Activated CD4-positive, alpha-beta T cell treated with anti-CD3 and anti-CD28 coated beads, Interleukin-2, amount 10 ng/mL, durations not matched to agents 24 days and 14 days (primary cell): ENCODE measurements around the gene AR. TPM values are rescaled to one million over a fixed set of nuclear protein-coding genes. Genes with fewer than 3 reads are reported as not detected.

ENCODE experiments used
- DNase-seq: peaks from one replicate; pipeline ENCODE4 v3.0.0; 2022
- H3K27ac Mint-ChIP-seq: one replicate; pipeline ENCODE4 v1.8.0; 2022; ENCODE audit warnings: mild to moderate bottlenecking, mixed read lengths
- H3K27me3 Mint-ChIP-seq: one replicate; pipeline ENCODE4 v1.8.0; 2022; ENCODE audit warnings: mixed read lengths
- H3K36me3 Mint-ChIP-seq: one replicate; pipeline ENCODE4 v1.8.0; 2022; ENCODE audit warnings: low read depth, mild to moderate bottlenecking, mixed read lengths
- H3K4me1 Mint-ChIP-seq: one replicate; pipeline ENCODE4 v1.8.0; 2021; ENCODE audit warnings: mixed read lengths
- H3K4me3 Mint-ChIP-seq: one replicate; pipeline ENCODE4 v1.8.0; 2022; ENCODE audit warnings: mild to moderate bottlenecking, moderate library complexity, mixed read lengths
- H3K9me3 Mint-ChIP-seq: one replicate; pipeline ENCODE4 v1.8.0; 2021; ENCODE audit warnings: mixed read lengths
- intact Hi-C: fragments of 100-400 bp; cut with micrococcal nuclease; formaldehyde crosslinking; loops from one replicate; pipeline ENCODE4 v1.15.1; 2023
- total RNA-seq: library from RNA; stranded (reverse); gene quantifications from 2 replicates; pipeline ENCODE4 v1.2.3, GENCODE V29; 2022

AR gene
- total RNA-seq, 1 donor from 2014 or later = not detected

- DNase-seq = no peak
Measured at GRCh38 chrX:67700602-67701001, 156.8 kb downstream of the AR start.

DNA sequence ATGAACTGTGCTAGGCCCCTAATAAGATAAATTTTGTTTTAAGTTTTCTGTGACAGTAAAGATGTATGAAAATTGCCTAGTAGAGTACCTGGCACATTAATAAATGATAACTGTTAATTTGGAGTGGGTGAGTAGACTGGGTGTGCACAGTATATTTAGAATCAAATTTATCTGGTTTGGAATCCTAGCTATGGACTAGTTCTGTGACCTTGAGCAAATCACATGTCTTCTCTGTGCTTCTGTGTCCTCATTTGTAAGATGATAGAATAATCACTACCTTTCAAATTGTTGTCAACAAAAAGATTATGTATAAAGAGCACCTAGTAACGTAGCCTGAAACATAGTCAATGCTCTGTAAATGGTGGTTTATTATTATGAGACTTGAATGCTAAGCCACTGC is 170.2 kb downstream of the AR start:
- no peak overlapping the region for H3K27ac Mint-ChIP-seq
- H3K36me3 Mint-ChIP-seq = no peaks in the 10 kb centered on the region
- intact Hi-C loops = no loop called here
- H3K9me3 Mint-ChIP-seq = no peaks in the 10 kb centered on the region
- DNase-seq = no peak
- no peaks in the 10 kb centered on the region for H3K27me3 Mint-ChIP-seq
- H3K4me1 Mint-ChIP-seq = no peaks in the 10 kb centered on the region
- H3K4me3 Mint-ChIP-seq = no peak overlapping the region

More at GRCh38 chrX:67700602-67701001, 156.8 kb downstream of the AR start:
- no peak overlapping the region for H3K4me3 Mint-ChIP-seq
- no peaks in the 10 kb centered on the region for H3K4me1 Mint-ChIP-seq
- no peaks in the 10 kb centered on the region for H3K9me3 Mint-ChIP-seq
- H3K27ac Mint-ChIP-seq = no peak overlapping the region
- intact Hi-C loops = no loop called here
- no peaks in the 10 kb centered on the region for H3K36me3 Mint-ChIP-seq
- H3K27me3 Mint-ChIP-seq = no peaks in the 10 kb centered on the region

DNA sequence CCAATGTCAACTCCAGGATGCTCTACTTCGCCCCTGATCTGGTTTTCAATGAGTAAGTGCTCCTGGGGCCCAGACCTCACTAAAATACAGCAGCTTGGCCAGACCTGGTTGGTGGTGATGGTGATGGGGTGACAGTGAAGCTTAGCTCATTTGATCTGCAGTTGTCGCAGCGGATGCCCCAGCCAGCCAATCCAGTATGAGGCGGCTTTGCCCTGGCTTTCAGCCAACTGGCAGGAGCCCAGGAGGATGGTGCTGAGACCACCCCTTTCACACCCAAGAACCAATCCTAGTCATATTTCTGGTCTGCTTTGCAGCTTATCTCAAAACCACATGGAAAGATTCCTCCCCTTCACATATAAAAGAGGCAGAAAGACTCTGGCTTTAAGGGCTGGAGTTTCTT is 173.8 kb downstream of the AR start:
- Mint-ChIP-seq H3K4me1 (no peaks in the 10 kb centered on the region), H3K36me3 (no peaks in the 10 kb centered on the region), H3K27ac (no peak overlapping the region), H3K4me3 (no peak overlapping the region), H3K27me3 (no peaks in the 10 kb centered on the region), H3K9me3 (no peaks in the 10 kb centered on the region)
- intact Hi-C loops = no loop called here
- DNase-seq = no peak

- intact Hi-C loops = no loop called here
- DNase-seq = no peak
- no peaks in the 10 kb centered on the region for H3K4me1 Mint-ChIP-seq
- H3K4me3 Mint-ChIP-seq = no peak overlapping the region
- no peaks in the 10 kb centered on the region for H3K9me3 Mint-ChIP-seq
- H3K27me3 Mint-ChIP-seq = no peaks in the 10 kb centered on the region
- H3K36me3 Mint-ChIP-seq = no peaks in the 10 kb centered on the region
- H3K27ac Mint-ChIP-seq = no peak overlapping the region
Measured at GRCh38 chrX:67718926-67719325, 175.1 kb downstream of the AR start.

- H3K27me3 Mint-ChIP-seq = no peaks in the 10 kb centered on the region
- intact Hi-C loops = no loop called here
- H3K27ac Mint-ChIP-seq = no peak overlapping the region
- no peak for DNase-seq
- H3K36me3 Mint-ChIP-seq = no peaks in the 10 kb centered on the region
- no peaks in the 10 kb centered on the region for H3K4me1 Mint-ChIP-seq
- no peaks in the 10 kb centered on the region for H3K9me3 Mint-ChIP-seq
- no peak overlapping the region for H3K4me3 Mint-ChIP-seq
Measured at GRCh38 chrX:67720344-67720743, 176.5 kb downstream of the AR start.

DNA sequence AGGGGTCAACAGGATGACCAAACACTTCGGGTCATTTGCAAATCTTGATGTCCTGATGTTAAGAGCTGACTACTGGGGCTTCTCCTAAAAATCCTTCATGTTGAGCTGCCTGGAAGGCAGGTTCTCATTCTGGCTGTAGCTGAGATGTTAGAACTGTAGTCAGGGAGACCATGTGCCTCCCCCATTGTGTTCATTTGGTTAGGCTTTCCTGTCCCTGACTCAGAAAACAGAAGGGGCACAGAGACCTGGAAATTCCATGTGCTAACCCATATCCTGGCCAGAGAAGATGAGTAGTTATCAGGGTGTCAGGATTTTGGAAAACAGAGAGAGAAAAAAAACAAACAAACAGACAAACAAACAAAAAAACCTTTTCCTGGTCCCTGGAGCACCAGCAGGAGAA is 177.5 kb downstream of the AR start:
- intact Hi-C loops = no loop called here
- no peak overlapping the region for H3K4me3 Mint-ChIP-seq
- no peaks in the 10 kb centered on the region for H3K4me1 Mint-ChIP-seq
- no peak overlapping the region for H3K27ac Mint-ChIP-seq
- H3K9me3 Mint-ChIP-seq = no peaks in the 10 kb centered on the region
- no peaks in the 10 kb centered on the region for H3K36me3 Mint-ChIP-seq
- no peak for DNase-seq
- no peaks in the 10 kb centered on the region for H3K27me3 Mint-ChIP-seq

DNA sequence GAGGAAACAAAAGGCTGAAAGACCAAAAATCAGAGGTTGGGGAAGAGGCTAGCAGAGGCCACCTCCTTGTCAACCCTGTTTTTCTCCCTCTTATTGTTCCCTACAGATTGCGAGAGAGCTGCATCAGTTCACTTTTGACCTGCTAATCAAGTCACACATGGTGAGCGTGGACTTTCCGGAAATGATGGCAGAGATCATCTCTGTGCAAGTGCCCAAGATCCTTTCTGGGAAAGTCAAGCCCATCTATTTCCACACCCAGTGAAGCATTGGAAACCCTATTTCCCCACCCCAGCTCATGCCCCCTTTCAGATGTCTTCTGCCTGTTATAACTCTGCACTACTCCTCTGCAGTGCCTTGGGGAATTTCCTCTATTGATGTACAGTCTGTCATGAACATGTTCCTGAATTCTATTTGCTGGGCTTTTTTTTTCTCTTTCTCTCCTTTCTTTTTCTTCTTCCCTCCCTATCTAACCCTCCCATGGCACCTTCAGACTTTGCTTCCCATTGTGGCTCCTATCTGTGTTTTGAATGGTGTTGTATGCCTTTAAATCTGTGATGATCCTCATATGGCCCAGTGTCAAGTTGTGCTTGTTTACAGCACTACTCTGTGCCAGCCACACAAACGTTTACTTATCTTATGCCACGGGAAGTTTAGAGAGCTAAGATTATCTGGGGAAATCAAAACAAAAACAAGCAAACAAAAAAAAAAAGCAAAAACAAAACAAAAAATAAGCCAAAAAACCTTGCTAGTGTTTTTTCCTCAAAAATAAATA is 179.9 kb downstream of the AR start:
- intact Hi-C loops = no loop called here
- Mint-ChIP-seq H3K27ac (no peak overlapping the region), H3K36me3 (no peaks in the 10 kb centered on the region), H3K4me1 (no peaks in the 10 kb centered on the region), H3K4me3 (no peak overlapping the region), H3K27me3 (no peaks in the 10 kb centered on the region), H3K9me3 (no peaks in the 10 kb centered on the region)
- DNase-seq = no peak

- no peaks in the 10 kb centered on the region for H3K36me3 Mint-ChIP-seq
- no peak overlapping the region for H3K27ac Mint-ChIP-seq
- intact Hi-C loops = no loop called here
- H3K27me3 Mint-ChIP-seq = no peaks in the 10 kb centered on the region
- H3K4me3 Mint-ChIP-seq = no peak overlapping the region
- no peaks in the 10 kb centered on the region for H3K4me1 Mint-ChIP-seq
- no peak for DNase-seq
- H3K9me3 Mint-ChIP-seq = no peaks in the 10 kb centered on the region
Measured at GRCh38 chrX:67724359-67725110, 180.7 kb downstream of the AR start.

DNA sequence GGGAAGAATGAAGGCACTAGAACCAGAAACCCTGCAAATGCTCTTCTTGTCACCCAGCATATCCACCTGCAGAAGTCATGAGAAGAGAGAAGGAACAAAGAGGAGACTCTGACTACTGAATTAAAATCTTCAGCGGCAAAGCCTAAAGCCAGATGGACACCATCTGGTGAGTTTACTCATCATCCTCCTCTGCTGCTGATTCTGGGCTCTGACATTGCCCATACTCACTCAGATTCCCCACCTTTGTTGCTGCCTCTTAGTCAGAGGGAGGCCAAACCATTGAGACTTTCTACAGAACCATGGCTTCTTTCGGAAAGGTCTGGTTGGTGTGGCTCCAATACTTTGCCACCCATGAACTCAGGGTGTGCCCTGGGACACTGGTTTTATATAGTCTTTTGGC is 181.7 kb downstream of the AR start:
- no peaks in the 10 kb centered on the region for H3K27me3 Mint-ChIP-seq
- no peaks in the 10 kb centered on the region for H3K9me3 Mint-ChIP-seq
- intact Hi-C loops = no loop called here
- no peak for DNase-seq
- H3K4me1 Mint-ChIP-seq = no peaks in the 10 kb centered on the region
- H3K4me3 Mint-ChIP-seq = no peak overlapping the region
- no peak overlapping the region for H3K27ac Mint-ChIP-seq
- H3K36me3 Mint-ChIP-seq = no peaks in the 10 kb centered on the region

DNA sequence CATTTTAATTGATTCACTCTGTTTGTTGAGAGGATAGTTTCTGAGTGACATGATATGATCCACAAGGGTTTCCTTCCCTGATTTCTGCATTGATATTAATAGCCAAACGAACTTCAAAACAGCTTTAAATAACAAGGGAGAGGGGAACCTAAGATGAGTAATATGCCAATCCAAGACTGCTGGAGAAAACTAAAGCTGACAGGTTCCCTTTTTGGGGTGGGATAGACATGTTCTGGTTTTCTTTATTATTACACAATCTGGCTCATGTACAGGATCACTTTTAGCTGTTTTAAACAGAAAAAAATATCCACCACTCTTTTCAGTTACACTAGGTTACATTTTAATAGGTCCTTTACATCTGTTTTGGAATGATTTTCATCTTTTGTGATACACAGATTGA is 182.2 kb downstream of the AR start:
- H3K9me3 Mint-ChIP-seq = no peaks in the 10 kb centered on the region
- no peaks in the 10 kb centered on the region for H3K27me3 Mint-ChIP-seq
- no peak overlapping the region for H3K27ac Mint-ChIP-seq
- no peak for DNase-seq
- H3K36me3 Mint-ChIP-seq = no peaks in the 10 kb centered on the region
- intact Hi-C loops = no loop called here
- no peaks in the 10 kb centered on the region for H3K4me1 Mint-ChIP-seq
- no peak overlapping the region for H3K4me3 Mint-ChIP-seq

- Mint-ChIP-seq H3K36me3 (no peaks in the 10 kb centered on the region), H3K9me3 (no peaks in the 10 kb centered on the region), H3K4me1 (no peaks in the 10 kb centered on the region), H3K27me3 (no peaks in the 10 kb centered on the region), H3K4me3 (no peak overlapping the region), H3K27ac (no peak overlapping the region)
- DNase-seq = no peak
- intact Hi-C loops = no loop called here
Measured at GRCh38 chrX:67727576-67727975, 183.8 kb downstream of the AR start.

GRCh38 chrX:67730296-67730695 is 186.5 kb downstream of the AR start:
- no peaks in the 10 kb centered on the region for H3K36me3 Mint-ChIP-seq

GRCh38 chrX:67731061-67731460 is 187.2 kb downstream of the AR start:
- intact Hi-C loops = no loop called here
- H3K4me1 Mint-ChIP-seq = no peaks in the 10 kb centered on the region
- no peaks in the 10 kb centered on the region for H3K36me3 Mint-ChIP-seq
- no peaks in the 10 kb centered on the region for H3K27me3 Mint-ChIP-seq
- H3K9me3 Mint-ChIP-seq = no peaks in the 10 kb centered on the region
- H3K27ac Mint-ChIP-seq = no peak overlapping the region
- H3K4me3 Mint-ChIP-seq = no peak overlapping the region
- no peak for DNase-seq

More at GRCh38 chrX:67730296-67730695, 186.5 kb downstream of the AR start:
- no peak for DNase-seq
- intact Hi-C loops = no loop called here
- H3K27me3 Mint-ChIP-seq = no peaks in the 10 kb centered on the region
- H3K4me1 Mint-ChIP-seq = no peaks in the 10 kb centered on the region
- H3K9me3 Mint-ChIP-seq = no peaks in the 10 kb centered on the region
- no peak overlapping the region for H3K27ac Mint-ChIP-seq
- H3K4me3 Mint-ChIP-seq = no peak overlapping the region

DNA sequence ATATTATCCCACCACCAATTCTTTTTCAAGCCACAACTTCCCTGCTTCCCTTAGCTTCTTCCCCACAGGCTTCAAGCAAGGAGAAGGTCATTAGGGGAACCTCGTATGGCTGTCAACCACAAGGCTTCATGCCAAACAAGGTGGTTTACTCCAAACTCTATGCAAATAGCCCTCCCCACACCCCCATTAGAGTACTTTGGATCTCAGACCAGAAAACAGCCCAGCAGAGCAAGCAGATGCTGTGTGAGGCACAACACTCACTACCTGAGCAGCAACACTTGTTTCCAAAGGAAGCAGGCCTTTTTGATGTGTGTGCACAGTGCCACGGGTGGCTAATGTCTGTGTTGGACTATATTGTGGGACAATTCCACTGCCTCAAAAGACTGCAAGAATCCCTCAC is 189.0 kb downstream of the AR start:
- no peaks in the 10 kb centered on the region for H3K36me3 Mint-ChIP-seq
- H3K27ac Mint-ChIP-seq = no peak overlapping the region
- DNase-seq = no peak
- H3K9me3 Mint-ChIP-seq = no peaks in the 10 kb centered on the region
- no peaks in the 10 kb centered on the region for H3K4me1 Mint-ChIP-seq
- intact Hi-C loops = no loop called here
- H3K4me3 Mint-ChIP-seq = no peak overlapping the region
- no peaks in the 10 kb centered on the region for H3K27me3 Mint-ChIP-seq
